Hindlimb muscle (tissue), 1 donor: ENCODE data around the gene CACNA1G. TPM values are rescaled to one million over a fixed set of nuclear protein-coding genes. Genes with fewer than 3 reads are reported as not detected.

Experiments used
- DNase-seq: peaks from one replicate; pipeline ENCODE4 v3.0.0-alpha.2; 2013
- polyA plus RNA-seq: library from polyadenylated mRNA; unstranded; fragments of 120-200 nt; gene quantifications from one replicate; pipeline ENCODE4 v1.2.1, GENCODE V29; 2013; ENCODE audit not compliant: insufficient read length

The CACNA1G gene
- polyA plus RNA-seq, result 4.8 TPM

DNA sequence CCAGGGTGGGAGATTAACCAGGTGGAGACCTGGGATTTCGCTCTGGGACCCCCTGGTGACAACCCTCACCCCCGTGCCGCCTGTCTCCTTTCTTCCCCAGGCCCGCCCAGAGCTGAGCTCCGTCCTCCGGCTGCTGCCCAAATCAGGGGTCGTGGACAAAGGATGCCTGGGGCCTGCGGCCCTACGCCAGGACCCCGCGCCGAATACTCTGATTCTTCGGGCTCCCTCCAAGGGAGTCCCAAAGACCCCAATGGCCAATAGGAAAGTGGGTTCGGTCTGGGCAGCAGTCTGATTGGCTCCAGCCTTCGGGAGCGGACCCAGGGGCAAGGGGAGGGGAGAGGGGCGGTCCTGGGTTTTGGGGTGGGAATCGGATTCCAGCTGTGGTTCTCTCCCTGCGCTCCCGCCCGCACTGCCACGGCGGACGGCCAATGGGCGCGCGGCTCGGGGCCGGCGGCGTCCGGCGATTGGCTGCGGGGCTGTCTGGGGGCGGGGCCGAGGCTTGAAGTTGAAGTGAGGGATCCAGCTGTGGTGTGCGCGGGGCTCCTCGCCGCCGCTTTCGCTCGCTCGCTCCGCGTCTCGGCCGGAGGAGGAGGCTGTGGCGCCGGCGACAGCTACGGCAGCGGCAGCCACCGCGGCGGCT is at the start of gene CACNA1G:
Gene CACNA1G (plus strand): TSS at position 531 of the 640 bp plus-strand sequence. CDS start 745 bp downstream, outside the sequence.
- DNase-seq, result peak; percentile 96

DNA sequence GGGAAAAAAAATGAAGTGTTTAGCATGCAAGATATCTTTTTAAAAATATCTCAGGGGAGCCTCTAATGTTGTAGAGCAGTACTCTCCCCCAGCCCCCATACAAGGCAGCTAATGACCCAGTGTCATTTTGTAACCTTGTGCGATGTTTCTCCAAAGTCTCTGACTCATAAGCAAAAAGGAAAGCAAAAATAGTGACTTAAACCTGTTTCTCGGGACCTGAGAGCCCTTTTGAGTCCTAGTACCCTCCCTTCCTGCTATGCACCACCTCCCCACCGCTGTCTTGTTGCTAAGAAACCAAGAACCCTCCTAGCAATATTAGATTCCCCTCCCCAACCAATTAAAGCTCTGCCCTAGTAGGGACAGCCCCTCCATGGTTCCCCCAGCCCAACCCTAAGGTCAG is 49.5 kb upstream of the CACNA1G start:
- no peak for DNase-seq

GRCh38 chr17:50513495-50513894 is 47.0 kb upstream of the CACNA1G start:
- DNase-seq, result no peak

GRCh38 chr17:50514388-50514787 is 46.1 kb upstream of the CACNA1G start:
- DNase-seq, result no peak

GRCh38 chr17:50514936-50515702 is 45.4 kb upstream of the CACNA1G start:
- no peak for DNase-seq

DNA sequence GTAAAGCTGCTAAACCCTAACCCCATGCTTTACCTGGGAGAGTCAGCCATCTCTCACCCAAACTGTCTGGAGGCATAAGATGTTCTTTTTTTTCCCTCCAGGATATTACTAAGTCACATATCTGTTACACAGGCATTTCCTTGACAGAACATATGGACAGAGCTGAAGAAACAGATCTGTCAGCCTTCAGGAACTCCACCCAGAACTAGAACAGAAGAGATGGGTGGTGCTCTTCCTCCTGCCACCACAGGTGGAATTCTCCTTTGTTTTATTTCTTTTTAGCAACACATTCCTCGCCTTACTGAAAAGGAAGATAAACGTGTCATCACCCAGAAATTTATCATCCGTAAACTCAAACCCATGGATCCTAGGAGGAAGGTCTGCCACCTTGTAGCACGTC is 43.5 kb upstream of the CACNA1G start:
- DNase-seq, result no peak

DNA sequence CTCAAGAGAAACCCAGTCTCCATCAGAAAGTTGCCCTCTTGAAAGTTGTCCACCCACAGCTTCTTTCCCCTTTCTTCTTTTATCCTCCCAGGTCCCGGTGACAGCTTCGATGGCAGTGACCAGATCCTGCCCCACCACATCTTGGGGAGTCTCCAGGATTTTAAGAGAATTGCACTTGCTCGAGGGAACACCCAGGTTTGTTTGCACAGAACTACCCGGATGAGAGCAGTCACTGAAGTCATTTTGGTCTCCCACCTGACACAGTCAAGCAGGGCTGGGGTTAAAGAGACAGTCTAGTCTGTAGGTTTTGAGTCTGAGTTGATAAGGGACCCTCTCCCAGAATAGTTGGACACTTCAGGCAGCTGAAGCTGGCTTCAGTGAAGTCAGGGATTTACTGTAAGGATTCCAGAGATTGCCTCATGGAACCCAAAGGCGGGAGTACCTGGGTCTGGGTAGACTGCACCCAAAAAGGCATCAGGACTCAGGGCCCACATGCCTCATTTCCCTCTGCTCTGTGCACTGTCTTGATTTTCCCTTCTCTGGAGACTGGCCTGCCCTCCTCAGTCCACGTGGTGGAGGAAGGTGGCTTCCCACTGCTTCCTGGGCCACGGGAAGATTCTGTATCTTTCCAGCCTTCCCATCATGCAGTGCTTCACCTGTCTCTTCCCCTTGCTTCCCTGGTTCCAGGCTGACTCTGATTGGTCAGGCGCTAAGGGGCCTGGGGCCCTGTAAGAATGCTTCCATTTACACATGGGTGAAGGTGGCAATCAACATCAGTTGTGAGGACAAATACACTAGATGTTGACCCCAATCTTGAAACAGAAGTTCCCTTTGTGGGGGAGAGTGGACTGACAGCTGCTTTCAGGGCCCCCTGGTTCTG is 42.8 kb upstream of the CACNA1G start:
- DNase-seq, result no peak

DNA sequence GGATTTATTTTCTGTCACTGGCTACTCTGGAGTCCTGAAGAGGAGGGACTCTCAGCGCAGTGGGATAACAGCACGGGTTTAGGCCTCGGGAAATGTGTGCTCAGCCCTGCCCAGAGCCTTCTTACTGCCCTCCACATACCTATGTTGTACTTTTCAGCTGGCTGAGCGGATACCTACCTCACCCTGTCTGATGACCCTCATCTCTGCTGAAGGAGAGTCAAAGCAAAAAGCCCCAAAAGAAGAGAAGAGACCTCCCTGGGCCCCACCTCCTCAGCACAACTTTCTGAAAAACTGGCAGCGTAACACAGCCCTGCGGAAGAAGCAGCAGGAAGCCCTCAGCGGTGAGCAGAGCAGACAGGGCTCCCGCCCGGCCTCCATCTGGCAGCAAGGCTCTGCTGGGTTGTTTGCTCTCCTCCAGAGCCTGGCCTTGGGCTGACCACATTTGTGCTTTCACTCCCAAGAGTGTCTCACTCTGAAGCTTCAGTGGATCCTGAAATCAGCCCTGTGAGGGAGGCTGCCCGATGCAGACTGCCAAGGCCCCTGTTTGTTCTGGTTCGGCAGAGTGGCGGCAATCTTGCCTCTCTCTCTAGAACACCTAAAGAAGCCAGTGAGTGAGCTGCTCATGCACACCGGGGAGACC is 42.0 kb upstream of the CACNA1G start:
- no peak for DNase-seq

- no peak for DNase-seq
Observed at GRCh38 chr17:50519141-50519834, 41.2 kb upstream of the CACNA1G start.

DNA sequence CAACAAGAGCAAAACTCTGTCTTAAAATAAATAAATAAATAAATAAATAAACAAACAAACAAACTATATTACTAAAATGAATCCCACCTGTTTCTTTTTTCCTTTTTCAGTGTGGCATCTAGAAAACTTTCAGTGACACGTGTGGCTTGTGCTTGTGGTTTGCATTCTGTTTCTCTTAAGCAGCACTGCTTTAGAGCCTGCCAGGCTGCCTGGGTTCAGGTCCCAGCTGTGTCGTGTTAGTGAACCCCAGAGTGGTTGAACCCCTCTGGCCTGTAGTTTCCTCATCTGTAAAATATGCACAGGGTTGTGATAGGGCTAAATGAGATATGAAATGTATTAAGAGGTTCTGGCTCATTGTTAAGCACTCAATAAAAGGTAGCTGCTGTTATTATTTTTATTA is 40.0 kb upstream of the CACNA1G start:
- DNase-seq, result no peak

GRCh38 chr17:50521514-50521913 is 39.0 kb upstream of the CACNA1G start:
- no peak for DNase-seq

DNA sequence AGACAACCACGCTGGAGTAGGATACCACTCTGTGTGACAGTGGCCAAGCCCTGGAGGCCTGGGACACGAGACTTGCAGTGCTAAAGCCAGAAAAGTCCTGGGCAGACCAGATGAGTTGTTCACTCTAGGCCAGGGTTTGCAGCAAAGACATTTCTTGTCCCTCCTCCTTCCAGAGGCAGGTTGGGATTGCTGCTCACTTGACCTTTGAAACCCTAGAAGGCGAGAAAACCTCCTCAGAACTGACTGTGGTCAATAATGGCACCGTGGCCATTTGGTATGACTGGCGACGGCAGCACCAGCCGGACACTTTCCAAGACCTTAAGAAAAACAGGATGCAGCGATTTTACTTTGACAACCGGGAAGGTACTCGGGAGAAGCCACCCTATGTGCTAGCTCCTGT is 37.7 kb upstream of the CACNA1G start:
- no peak for DNase-seq

DNA sequence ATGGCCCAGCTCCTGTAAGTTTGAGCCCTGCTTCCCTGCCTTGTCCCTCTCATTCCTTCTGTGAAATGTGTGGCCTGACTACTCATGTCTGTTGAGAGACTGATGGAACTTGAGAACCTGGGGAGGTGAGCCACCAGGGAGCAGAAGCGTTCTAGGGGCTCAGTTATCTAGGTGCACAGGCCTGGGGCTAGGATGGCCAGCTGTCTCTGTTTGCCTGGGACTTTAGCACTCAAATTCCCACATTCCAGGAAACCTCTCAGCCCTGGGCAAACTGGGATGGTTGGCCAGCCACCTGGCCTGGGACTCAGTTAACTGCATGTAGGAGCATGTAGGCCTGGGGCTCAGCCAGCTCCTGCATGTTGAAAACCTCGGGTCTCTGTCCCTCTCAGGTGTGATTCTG is 37.3 kb upstream of the CACNA1G start:
- DNase-seq, result no peak

DNA sequence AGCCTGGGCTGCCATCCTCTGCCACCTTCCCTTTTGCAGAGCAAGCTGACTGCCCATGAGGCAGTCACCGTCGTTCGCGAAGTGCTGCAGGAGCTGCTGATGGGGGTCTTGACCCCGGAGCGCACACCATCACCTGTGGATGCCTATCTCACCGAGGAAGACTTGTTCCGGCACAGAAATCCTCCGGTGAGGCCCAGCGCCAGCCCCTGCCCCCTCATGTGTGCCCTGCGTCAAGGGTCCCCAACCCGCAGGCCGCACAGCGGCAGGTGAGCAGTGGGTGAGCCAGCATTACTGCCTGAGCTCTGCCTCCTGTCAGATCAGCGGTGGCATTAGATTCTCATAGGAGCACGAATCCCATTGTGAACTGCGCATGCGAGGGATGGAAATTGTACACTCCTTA is 35.7 kb upstream of the CACNA1G start:
- no peak for DNase-seq

GRCh38 chr17:50527155-50527762 is 33.3 kb upstream of the CACNA1G start:
- no peak for DNase-seq

DNA sequence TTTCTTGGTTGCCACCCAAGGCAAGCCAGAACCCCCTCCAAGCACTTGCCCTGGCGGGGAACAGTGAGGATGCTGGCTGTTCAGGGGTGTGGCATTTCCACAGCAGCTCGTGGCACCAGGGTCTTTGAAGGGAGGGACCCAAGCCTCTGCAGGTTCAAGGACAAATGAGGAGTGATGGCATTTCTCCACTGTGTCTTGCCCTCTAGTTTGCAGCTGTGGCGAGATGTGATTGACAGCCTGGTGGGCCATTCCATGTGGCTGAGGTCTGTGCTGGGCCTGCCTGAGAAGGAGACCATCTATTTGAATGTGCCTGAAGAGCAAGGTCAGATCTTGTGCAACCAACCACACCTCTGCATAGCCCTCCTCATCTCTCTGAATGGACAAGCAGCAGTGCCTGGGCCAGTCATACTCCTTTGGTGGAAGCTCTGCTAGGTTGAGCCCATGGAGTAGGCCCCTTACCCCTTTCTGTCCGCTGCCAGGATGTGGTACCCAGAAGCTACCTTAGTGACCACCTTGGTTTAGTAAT is 32.5 kb upstream of the CACNA1G start:
- no peak for DNase-seq

DNA sequence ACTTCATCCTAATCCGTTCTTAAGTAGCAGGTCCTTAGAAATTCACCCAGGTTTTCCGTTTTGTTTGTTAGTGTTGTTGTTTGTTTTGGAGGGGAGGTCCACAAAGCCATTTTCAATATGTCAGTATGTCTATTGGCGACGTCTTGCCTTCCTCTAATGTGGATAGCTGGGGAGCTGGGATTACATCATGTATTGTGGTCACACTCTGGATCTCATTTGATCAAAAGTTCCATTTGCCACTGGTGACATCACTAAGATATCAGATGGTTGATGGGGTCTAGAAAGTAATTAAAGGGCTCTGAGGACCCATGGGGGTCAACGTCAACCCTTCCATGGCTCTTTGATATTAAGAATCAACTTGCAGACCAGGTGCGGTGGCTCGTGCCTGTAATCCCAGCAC is 30.7 kb upstream of the CACNA1G start:
- DNase-seq, result no peak

- DNase-seq, result no peak
Observed at GRCh38 chr17:50531428-50532025, 29.0 kb upstream of the CACNA1G start.

- no peak for DNase-seq
Observed at GRCh38 chr17:50532452-50533024, 28.0 kb upstream of the CACNA1G start, which contains the start of gene EPN3. TSS of gene EPN3 (plus strand) at chr17:50532735. CDS start at chr17:50536557, 3,822 bp downstream.

DNA sequence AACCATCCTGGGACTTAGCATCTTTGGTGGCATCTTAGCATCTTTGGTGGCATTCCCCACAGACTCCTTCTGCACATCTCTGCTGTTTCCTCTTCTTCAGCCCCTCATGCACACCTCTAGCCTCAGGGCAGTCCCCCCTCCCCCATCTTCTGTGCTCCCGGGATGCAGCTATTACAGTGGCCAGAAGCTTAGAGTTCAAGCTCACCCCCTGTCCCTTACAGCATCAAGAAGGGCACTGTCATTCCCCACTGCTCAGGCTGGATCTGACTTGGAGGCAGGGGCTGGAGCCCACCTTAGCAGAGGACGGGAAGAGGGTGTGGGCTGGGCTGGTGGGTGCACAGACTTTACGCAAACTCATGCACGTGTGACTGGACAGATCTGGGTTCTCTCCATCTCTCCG is 27.3 kb upstream of the CACNA1G start:
- no peak for DNase-seq
